ENCODE measurements around the gene GADD45B.
"Not testable (repeated sequence)": the region's sequence is repeated elsewhere in the genome, so short reads cannot be mapped to it uniquely, and the experiment has no call there.

GADD45B gene

DNA sequence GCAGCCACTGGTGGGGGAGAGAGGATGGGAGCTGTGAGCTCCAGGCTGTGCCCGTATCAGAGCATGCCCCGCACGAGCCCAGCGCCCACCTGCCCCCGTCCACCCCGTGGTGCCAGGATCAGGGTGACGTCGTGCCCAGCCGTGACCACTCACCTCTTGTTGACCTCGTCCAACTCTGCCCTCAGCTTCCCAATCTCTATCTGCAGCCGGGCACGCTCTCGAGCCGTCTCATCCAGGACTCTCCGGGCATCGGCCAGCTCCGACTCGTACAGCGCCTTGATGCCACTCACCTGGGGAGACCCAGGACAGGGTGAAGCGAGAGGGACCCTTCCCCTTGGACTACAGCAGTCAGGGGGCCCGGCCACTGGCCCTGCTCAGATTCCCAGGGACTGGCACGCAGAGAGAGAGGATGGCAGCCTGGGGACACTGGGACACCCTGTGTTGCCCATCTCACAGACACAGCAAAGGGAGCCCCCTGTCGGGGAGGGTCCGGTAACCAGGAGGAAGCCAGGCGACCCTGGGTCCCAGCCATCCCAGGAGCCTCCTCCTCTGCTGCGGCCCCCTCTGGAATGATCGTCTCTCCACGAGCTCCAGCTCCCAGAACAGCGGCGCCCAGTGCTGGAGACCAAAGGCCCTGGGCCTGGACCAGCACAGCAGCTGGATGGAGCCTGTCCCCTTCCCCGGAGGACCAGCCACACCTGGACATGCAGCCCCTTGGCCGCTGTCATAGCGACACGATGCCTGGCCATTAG is 31.5 kb upstream of the GADD45B start:
- no peak for DNase-seq

DNA sequence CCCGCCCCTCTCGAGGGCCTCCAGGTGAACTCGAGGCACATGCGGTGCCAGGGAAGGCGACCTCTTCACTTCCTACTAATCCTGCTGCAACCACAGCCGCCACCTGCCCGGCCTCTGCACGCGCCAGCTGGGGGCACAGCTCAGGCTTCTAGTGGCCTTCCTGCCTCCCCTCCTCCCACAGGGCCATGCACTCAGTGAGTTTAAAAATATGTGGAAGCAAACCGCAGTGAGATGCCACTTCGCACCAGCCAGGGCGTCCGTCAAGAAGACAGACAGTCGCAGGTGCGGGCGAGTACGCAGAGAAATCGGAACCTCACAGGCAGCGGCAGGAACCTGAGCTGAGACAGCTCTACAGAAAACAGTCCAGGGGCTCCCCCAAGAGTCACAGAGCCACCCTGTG is 29.5 kb upstream of the GADD45B start:
- peak; percentile 78 for DNase-seq

DNA sequence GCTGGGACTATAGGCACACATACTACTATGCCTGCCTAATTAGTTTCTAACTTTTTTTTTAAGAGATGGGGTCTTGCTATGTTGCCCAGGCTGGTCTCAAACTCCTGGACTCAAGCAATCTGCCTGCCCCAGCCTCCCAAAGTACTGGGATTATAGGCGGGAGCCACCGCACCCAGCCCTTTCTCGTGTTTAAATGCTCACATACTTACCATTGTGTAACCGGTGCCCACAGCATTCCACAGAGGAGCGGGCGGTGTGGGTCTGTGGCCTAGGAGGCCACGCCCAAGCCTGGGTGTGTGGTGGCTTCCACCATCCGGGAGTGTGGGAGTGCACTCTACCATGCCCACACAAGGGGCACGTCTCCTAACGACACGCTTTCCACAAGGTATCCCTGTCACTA is 26.9 kb upstream of the GADD45B start:
- no peak for DNase-seq

DNA sequence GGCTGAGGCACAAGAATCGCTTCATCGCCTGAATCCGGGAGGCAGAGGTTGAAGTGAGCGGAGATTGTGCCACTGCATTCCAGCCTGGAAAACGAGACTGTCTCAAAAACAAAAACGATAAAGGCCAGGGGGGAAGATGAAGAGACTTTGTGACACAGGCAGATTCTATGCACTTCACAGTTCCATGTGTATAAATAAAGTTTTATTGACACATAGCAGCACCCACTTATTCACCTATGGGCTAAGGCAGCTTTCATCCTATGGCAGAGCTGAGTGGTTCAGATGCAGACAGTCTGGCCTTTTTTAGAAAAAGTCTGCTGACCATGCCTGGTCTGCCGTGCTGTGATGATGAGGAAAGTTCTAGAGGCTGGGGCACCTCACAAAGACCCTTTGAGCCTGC is 24.8 kb upstream of the GADD45B start:
- no peak for DNase-seq

DNA sequence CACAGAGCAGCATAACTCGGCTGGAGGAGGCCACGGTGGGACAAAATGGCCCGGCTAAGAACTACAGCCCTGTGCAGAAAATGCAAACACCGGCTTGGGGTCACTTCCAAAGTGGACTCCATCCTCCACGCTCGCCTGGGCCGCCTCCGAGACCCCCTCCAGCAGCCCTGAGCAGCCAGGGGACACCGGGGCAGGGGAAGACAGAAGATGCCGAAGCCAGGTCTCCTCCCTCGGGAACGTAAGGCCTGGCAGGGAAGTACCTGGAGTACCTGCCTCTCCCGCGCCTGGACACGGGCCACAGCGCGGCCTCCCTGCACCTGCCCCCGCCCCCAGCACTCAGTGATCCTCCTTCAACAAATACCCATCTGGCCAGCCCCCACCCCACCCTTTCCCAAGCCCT is 24.2 kb upstream of the GADD45B start:
- no peak for DNase-seq

DNA sequence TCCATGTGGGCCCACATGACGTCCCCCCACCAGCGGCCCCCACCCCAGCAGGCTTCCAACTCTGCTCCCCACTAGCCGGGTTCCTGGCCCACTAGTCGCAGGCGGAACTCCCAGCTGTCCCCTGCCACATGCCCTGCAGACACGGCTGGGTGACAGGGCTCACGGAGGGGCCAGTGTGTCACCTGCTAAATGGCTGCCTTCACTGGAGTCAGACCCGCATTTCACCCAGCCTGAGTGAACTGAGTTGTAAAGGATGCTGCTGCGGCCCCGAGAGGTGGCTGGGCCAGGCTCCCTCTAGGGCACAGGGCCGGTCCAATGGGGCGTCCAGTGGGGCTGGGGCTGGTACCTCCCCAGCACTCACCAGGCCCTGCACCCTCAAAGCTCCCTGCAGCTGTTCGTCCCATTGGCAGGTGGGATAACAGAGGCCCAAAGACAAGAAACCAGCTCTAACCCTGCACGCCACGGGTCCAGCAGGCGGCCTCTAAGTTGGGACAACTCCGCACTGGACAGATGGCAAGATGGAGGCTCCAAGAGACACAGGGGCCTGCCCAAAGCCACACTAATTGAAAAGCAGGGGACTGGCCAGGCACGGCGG is 22.4 kb upstream of the GADD45B start:
- DNase-seq, result no peak

DNA sequence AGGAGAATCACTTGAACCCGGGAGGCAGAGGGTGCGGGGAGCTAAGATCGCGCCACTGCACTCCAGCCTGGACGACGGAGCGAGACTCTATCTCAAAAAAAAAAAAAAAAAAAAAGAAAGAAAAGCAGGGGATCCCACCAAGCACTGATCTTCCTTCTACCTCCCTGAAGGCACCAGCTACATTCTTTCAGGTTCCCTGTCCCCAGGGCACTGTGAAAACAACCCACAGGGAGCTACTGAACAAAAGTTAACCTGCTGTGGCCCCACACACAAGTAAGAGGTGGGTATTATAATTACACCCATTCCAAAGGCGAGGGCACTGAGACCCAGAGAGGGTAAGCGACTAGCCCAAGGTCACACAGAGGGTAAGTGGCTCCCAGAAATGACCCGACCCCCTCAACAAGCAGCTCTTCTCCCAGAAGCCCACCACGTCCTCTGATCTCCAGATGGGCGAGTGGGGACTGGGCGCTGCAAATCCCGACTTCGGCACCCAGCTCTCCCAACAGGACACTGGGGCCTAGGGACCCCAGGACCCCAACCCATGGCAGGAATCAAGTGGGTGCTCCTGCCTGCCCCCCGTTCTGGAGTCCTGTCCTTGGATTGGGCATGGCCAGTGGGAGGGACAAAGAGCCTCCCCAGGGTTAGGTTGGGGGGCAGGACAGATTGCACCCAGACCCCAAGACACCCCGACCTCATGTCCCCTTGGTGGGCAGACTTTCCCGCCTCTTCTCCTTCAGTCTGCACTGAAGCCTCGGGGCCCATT is 21.5 kb upstream of the GADD45B start:
- no peak for DNase-seq

DNA sequence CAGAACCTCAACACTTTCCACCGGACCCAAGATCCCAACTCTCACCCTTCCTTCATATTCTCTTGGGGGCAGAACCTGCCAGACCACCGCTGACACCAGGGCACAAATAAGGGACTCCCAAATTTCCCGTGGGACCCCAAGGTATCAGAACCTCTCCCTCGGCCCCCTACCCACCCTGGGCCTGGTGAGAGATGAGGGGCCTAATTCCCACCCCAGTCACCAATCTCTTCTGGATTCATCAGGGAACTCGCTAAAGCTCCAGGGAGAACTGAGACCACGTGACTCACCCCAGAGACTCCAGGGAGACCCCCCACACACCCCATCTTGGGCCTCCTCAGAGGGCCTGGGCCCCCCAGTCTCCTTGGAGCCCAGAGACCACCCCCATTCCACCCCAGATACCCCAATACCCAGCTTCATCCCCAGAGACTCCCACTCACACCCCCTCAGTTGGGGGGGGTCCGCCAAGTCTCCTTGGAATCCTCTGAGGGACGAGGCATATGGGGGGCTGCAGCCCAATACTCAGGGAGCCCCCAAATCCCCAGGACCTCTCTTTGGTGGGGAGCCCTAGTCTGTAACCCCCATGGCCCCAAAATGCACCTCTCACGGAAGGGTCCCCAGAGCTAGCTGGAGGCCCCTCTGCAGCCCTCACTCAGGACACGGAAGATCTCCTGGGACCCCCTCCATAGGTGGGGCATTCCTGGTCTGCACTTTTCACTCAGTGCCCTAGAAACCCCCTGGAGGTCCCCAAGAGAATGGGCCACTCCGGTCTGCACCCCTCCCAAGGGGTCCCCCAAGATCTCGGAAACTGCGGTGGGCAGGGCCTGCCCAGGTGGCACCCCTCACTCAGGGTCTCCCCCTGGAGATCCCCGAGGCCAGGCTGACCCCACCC is 20.7 kb upstream of the GADD45B start:
- no peak for DNase-seq

DNA sequence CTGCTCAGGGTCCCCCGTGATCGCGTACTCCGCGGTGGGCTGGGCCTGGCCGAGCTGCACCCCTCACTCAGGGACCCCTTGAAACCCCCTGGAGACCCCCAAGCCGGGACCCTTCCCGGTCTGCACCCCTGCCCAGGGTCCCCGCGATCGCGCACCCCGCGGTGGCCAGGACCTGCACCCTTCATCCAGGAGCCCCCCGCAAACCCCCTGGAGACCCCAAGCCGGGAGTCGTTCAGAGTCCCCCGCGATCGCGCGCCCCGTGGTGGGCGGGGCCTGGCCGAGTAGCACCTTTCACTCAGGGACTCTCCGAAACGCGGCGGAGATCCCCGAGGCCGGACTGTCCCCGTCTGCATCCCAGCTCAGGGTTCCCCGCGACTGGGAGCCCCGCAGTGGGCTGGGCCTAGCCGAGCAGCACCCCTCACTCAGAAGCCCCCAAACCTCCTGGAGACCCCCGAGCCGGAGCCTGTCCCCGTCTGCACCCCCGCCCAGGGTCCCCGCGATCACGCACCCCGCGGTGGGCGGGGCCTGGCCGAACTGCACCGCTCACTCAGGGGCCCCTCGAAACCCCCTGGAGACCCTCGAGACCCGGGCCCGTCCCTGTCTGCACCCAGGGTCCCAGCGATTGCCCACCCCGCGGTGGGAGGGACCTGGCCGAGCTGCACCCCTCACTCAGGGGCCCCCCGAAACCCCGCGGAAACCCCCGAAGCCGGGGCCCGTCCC is 19.9 kb upstream of the GADD45B start:
- DNase-seq, result peak; percentile 71

DNA sequence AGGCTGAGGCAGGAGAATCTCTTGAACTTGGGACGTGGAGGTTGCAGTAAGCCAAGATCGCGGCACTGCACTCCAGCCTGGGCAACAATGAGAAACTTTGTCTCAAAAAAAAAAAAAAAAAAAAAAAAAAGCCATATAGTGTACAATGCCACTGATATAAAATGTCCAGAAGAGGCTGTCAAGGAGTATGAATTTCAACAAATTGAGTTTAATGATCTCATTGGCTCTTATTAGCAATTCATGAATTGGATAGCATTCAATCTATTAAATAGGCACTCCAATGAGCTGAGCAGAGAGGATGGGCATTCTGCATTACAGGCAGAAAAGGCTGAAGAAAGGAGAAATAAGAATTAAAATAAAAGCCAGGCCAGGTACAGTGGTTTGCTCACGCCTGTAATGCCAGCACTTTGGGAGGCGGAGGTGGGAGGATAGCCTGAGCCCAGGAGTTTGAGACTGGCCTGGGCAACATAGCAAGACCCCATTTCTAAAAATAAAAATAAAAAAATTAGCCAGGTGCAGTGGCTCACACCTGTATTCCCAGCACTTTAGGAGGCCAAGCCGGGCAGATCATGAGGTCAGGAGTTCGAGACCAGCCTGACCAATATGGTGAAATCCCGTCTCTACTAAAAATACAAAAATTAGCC is 18.4 kb upstream of the GADD45B start:
- peak; percentile 23 for DNase-seq

DNA sequence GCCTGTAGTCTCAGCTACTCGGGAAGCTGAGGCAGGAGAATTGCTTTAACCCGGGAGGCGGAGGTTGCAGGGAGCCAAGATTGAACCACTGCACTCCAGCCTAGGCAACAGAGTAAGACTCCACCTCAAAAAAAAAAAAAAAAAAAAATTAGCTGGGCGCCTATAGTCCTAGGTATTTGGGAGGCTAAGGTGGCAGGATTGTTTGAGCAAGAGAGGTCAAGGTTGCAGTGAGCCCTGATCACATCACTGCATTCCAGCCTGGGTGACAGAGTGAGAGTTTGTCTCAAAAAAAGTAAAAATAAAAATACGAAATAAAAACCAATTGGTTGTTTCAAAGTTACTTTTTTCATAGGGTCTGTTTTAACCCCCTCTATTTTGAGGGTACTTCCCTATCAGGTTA is 17.9 kb upstream of the GADD45B start:
- no peak for DNase-seq

DNA sequence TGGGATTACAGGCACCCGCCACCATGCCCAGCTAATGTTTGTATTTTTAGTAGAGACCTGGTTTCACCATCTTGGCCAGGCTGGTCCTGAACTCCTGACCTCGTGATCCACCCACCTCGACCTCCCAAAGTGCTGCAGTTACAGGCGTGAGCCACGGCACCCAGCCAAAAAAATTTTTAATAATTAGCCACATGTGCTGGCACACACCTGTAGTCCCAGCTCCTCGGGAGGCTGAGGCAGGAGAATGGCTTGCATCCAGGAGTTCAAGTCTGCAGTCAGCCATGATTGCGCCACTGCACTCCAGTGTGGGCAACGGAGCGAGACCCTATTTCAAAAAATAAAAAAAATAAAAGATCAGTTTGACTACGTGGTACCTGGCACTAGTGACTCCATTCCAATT is 17.2 kb upstream of the GADD45B start:
- not testable (repeated sequence) for DNase-seq

DNA sequence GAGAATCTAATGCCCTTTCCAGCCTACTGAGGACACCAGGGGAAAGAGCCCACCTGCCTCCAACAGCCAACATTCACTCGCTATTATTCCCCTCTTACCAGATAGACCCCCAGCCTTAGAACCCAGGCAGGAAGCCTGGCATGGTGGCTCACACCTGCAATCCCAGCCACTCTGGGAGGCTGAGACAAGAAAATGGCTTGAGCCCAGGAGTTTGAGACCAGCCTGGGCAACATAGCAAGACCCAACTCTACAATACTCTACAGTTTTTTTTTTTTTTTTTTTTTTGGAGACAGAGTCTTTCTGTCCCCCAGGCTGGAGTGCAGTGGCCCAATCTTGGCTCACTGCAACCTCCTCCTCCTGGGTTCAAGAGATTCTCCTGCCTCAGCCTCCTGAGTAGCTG is 15.7 kb upstream of the GADD45B start:
- no peak for DNase-seq

DNA sequence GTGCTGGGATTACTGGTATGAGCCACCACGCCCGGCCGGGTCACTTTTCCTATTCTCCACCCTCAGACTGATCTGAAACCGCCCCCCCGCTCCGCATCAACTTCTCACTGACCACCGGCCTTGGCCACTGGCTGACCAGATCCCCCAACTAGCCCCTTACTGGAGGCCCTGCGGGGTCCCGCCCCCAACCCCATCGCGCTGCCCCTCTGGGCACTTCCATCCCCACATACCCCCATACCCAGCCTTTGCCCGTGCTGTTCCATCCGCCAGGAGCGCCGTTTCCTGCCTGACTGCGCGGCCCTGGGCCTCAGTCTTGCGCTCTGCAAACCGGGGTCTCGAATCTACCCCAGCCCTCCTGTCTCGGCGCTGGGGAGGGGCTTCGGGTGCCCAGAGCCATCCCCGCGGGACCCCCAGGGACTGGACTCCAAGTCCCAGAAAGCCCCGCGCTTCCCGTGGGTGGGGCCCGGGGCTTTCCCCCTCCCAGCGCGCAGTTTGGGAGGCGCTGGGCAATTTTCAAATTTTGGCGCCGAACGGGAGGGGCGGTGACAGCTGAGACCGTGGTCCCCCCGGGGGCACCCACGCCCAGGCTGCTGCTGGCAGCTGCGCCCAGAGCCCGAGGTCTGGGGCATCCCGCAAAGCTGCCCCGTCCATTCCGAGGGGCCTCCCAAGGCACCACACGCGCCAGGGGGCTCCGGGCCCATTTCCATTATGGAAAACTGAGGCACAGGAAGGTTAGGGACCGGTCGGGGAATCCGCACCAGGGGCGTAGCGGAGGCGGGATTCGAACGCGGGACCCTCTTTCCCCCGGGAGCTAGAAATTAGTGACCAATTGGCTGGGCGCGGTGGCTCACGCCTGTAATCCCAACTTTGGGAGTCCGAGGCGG is 13.9 kb upstream of the GADD45B start:
- DNase-seq, result peak; percentile 82

DNA sequence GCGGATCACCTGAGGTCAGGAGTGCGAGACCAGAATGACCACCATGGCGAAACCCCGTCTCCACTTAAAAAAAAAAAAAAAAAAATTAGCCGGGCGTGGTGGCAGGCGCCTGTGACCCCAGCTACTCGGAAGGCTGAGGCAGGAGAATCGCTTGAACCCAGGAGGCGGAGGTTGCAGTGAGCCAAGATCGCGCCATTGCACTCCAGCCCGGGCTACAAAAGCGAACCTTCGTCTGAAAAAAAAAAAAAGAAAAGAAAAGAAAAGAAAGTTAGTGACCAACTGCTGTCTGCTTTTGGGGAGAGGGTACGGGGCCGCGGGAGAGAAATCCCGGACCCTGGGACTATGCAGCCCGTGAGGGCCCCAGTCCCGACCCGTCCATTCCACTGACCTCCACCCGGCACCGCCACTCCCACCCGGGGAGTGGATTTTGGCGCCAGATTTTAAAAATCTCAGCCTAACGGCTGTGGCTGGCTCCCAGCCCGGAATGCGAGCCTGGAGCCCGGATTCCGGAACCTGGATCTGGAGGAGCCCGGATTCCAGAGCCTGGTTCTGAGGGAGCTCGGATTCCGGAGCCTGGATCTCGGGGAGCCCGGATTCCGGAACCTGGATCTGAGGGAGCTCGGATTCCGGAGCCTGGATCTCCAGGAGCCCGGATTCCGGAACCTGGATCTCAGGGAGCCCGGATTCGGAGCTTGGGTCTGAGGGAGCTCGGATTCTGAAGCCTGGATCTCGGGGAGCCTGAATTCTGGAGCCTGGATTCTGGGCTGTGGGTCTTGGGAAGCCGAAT is 13.1 kb upstream of the GADD45B start:
- DNase-seq, result no peak

DNA sequence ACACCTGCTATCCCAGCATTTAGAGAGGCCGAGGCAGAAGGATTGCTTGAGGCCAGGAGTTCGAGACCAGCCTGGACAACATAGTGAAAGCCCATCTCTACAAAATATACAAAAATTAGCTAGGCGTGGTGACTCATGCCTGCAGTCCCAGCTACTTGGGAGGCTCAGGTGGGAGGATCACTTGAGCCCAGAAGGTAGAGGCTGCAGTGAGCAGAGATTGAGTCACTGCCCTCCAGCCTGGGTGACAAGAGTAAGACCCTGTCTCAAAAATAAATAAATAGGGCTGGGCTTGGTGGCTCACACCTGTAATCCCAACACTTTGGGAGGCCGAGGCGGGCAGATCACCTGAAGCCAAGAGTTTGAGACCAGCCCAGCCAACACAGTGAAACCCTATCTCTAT is 12.2 kb upstream of the GADD45B start:
- not testable (repeated sequence) for DNase-seq

DNA sequence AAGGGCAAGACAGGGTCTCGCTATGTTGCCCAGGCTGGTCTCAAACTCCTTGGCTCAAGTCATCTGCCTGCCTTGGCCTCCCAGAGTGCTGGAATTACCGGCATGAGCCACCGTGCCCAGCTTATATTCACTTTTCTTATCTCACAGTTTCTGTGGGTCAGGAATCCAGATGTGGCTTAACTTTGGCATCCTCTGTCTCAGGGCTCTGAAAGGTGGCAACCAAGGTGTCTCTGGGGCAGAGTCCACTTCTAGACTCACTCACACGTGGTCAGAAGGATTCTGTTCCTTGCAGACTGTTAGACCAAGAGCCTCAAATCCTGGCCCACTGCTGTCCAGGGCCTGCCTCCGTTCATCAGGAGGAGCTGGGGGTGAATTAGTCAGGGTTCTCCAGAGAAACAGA is 11.5 kb upstream of the GADD45B start:
- no peak for DNase-seq

DNA sequence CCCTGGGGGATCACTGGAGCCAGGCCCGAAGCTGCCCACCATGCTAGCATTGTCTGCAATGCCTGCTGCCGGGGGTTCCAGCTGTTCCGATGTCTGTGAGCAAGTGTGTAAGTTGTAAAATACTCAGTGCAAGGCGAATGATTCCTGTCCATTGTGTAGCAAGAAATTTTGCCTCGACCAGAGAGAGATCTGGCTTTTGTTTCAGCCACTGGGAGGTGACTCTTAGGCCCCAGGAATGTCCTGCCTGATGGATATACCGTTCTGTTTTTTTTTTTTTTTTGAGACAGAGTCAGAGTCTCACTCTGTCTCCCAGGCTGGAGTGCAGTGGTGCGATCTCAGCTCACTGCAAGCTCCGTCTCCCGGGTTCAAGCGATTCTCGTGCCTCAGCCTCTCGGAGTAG is 7.3 kb upstream of the GADD45B start:
- no peak for DNase-seq

DNA sequence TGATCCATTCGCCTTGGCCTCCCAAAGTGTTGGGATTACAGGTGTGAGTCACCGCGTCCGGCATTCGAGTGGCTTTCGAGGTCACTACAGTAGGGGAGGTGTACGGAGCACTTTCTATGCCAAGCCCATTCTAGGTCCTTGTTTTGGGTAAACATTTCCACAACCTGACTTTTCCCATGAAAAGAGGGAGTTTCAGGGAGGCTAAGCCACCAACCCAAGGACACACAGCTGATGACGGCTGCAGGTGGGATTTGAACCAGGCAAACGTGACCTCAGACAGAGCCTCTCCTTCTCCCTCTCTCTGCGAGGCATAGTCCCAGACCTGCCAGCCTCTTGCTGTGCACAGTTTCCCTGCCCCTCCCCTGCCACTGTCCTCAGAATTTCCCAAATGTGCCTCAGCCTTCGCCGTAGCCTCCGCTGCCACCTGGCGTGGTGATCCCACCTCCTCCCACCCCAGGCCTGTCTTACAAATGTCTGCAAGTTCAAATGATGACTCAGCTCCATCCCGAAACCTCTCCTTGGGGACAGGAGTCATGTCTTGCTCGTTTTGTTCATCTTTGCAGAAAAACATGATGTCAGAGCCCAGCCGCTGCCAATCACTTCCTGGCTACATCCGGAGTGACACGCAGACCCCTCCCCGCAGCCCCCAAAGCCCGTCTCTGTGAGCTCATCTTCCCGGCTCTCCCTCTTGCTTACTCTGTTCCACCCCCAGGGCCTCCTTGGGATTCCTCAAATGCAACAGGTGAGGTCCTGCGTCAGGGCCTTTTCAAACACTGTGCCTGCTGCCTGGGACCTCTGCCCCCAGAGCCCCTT is 6.6 kb upstream of the GADD45B start:
- DNase-seq, result peak; percentile 45

Data from hematopoietic multipotent progenitor cell treated with erythropoietin and hydrocortisone succinate and interleukin-3 and kit ligand, for 4 days (in vitro differentiated cells).